Measurements from ENCODE around the gene HES2. TPM values are rescaled to one million over a fixed set of nuclear protein-coding genes. Genes with fewer than 3 reads are reported as not detected.
"Not testable (repeated sequence)": the region's sequence is repeated elsewhere in the genome, so short reads cannot be mapped to it uniquely, and the experiment has no call there.

Gene HES2
- total RNA-seq, 1 donor from 2014 or later, result 0.10 TPM

DNA sequence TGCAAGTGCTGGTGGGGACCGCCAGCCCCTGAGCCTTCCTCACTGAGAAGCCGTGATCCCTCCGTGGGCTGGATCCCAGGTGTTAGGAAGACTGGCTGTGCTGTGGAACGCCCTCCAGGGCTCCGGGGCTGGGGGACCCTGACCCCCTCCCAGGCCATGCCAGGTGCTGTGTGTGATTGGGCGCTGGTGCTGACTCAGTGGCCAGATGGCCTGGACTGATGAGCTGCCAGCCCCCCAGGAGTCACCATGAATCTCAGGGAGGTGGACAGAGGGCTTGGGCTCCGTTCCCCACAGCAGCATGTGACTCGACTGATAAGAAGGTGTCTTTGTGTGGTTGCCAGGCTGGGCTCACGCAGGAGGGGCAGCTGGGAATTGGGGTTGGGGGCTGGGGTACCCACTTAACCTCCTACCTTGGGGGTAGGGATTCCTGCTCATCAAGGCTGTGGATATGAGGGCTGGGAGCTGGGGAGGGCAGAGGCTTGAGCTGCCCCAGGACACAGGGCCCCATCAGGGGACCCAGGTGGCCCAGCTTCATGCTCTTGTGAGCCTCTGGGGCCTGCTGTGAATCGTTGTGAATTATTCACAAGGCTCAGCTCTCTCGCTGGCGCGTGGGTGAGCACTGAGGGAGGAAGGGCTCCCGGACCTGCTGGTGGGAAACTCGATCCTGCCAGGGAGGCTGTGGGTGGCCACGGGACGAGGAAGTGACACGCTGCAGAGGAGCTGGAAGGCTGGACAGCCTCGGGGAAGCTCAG, 10.1 kb upstream of the HES2 start:
- peaks cover 17% of the 10 kb centered on the region for H3K27me3 Mint-ChIP-seq (ENCODE audit: unreplicated experiment)

DNA sequence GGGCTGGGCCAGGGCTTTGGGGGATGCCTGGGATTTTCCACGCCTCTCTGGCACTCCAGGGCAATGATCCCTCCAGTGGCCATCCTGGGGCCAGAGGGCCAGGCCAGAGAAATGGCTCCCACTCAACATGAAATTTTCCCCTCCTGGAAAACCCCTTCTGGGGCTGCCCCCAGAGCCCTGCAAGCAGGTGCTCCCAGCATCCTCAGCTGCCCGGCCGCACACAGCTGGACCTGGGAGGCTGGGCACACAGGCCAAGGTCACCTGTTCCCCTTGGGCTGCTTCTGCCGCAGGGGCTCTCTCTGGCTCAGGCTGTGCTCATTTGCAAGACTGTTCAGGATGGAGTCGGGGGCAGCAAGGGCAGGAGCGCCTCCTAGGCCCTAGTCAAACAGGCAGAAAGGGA, 8.7 kb upstream of the HES2 start:
- peaks cover 21% of the 10 kb centered on the region for H3K27me3 Mint-ChIP-seq (ENCODE audit: unreplicated experiment)
- H3K9me3 Mint-ChIP-seq (ENCODE audit: unreplicated experiment); H3K4me3 Mint-ChIP-seq (ENCODE audit: unreplicated experiment); DNase-seq (ENCODE audit: low spot score); H3K4me1 Mint-ChIP-seq (ENCODE audit: unreplicated experiment); H3K36me3 Mint-ChIP-seq (ENCODE audit: low read depth, unreplicated experiment); H3K27ac Mint-ChIP-seq (ENCODE audit: unreplicated experiment): not testable (repeated sequence)

More for the DNA sequence above, 10.1 kb upstream of the HES2 start:
- DNase-seq (ENCODE audit: low spot score); H3K4me1 Mint-ChIP-seq (ENCODE audit: unreplicated experiment); H3K27ac Mint-ChIP-seq (ENCODE audit: unreplicated experiment); H3K36me3 Mint-ChIP-seq (ENCODE audit: low read depth, unreplicated experiment); H3K4me3 Mint-ChIP-seq (ENCODE audit: unreplicated experiment); H3K9me3 Mint-ChIP-seq (ENCODE audit: unreplicated experiment): not testable (repeated sequence)

DNA sequence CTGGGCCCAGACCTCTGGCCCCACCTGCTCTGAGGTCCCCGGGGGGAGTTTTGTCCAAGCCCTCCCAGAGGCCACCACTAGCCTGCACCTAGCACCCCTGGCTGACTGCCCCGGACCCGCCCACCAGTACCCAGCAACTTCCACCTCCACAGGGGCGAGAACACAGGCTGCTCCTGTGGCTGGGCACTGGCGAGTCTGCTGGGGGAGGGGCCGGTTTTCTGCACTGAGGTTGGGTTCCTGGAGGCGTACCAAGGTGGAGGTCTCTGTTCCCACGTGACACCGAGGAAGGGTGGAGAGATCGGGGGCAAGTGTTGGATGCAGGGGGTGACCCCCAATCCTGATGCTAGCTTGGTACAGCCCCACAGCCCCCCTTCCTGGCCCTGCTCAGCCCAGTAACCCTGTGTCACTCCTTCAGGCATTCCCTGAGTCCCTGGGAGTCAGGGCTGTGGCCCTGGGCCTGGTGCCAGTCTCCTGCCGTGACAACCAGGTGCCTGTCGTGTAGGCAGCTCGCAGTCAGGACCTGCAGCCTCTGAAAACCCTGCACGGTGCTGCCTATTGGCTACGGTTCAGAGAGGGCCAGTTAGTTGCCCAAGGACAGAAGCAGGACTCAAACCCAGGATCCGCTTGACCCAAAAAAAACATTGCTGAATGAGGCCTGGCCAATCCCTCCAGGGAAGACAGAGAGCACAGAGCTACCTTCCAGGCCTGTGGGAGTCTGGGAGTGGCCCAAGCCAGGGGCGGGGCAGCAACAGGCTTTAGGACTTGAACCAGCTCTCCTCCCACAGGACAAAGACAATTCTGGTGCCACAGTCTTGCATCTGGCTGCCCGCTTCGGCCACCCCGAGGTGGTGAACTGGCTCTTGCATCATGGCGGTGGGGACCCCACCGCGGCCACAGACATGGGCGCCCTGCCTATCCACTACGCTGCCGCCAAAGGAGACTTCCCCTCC, 8.0 kb upstream of the HES2 start:
- TF ChIP-seq, protein P1, sequence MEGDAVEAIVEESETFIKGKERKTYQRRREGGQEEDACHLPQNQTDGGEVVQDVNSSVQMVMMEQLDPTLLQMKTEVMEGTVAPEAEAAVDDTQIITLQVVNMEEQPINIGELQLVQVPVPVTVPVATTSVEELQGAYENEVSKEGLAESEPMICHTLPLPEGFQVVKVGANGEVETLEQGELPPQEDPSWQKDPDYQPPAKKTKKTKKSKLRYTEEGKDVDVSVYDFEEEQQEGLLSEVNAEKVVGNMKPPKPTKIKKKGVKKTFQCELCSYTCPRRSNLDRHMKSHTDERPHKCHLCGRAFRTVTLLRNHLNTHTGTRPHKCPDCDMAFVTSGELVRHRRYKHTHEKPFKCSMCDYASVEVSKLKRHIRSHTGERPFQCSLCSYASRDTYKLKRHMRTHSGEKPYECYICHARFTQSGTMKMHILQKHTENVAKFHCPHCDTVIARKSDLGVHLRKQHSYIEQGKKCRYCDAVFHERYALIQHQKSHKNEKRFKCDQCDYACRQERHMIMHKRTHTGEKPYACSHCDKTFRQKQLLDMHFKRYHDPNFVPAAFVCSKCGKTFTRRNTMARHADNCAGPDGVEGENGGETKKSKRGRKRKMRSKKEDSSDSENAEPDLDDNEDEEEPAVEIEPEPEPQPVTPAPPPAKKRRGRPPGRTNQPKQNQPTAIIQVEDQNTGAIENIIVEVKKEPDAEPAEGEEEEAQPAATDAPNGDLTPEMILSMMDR (IDR thresholded peaks at IDR 0.05; ENCODE audit: unreplicated experiment), result no peak
- DNase-seq (ENCODE audit: low spot score), result no peak
- H3K27ac Mint-ChIP-seq (ENCODE audit: unreplicated experiment), result no peak overlapping the region
- no peak overlapping the region for H3K4me3 Mint-ChIP-seq (ENCODE audit: unreplicated experiment)
- H3K9me3 Mint-ChIP-seq (ENCODE audit: unreplicated experiment), result no peaks in the 10 kb centered on the region
- peaks cover 21% of the 10 kb centered on the region for H3K27me3 Mint-ChIP-seq (ENCODE audit: unreplicated experiment)
- H3K36me3 Mint-ChIP-seq (ENCODE audit: low read depth, unreplicated experiment), result no peaks in the 10 kb centered on the region
- H3K4me1 Mint-ChIP-seq (ENCODE audit: unreplicated experiment), result no peaks in the 10 kb centered on the region

DNA sequence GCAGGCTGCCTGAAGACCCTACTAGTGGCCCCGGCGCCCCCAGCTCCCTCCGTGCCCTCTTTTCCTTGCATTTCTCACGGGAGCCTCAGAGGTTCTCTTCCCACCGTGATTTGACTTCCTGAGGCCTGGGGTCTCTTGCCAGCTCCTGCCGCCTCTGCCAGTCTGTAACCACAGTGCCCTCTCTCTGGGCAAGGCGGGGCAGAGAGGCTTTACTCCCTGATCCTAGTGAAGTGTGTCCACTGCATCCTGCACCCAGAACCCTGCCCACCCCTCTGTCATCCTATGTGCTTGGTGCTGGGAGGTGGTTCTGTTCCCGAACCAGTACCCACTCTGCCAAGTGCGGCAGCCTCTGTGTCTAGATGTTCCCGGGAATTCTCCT, 7.2 kb upstream of the HES2 start:
- TF ChIP-seq, protein P1 (IDR thresholded peaks at IDR 0.05; ENCODE audit: unreplicated experiment), result no peak

DNA sequence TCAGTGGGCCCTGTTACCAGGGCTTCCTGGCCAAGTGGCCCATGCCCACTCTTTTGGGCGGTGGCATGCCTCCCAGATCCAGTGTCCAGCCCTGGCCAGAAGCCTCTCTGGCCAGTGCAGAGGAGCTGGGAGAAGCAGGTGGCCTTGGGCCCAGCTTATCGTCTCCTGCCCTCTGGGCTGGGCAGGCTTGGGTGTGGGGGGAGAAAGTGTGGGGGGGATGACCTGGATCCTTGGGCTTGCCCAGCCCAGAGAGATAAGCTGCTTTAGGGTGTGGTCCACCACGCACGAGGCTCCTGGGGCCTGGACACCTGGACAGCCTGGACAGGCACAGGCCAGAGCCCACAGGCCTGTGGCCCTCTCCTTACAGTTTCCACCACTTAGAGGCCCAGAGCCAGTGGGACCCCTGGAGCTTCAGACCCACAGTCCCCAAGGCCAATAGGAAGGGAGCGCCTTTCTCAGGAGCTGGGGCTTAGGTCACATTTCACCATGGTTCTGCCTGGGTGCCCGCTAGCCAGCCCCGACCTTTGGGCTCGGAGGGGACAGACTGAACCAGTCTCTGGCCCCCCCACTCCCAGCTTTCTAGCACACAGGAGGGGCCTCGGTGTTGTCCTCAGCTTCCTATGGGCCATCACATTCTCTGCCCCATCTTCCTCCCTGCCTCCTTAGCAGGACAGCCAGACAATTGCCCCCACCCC, 6.7 kb upstream of the HES2 start:
- H3K4me3 Mint-ChIP-seq (ENCODE audit: unreplicated experiment), result no peak overlapping the region
- H3K27me3 Mint-ChIP-seq (ENCODE audit: unreplicated experiment), result peaks cover 27% of the 10 kb centered on the region
- TF ChIP-seq, protein P1 (IDR thresholded peaks at IDR 0.05; ENCODE audit: unreplicated experiment), result no peak
- no peaks in the 10 kb centered on the region for H3K4me1 Mint-ChIP-seq (ENCODE audit: unreplicated experiment)
- H3K36me3 Mint-ChIP-seq (ENCODE audit: low read depth, unreplicated experiment), result no peaks in the 10 kb centered on the region
- H3K27ac Mint-ChIP-seq (ENCODE audit: unreplicated experiment), result no peak overlapping the region
- no peaks in the 10 kb centered on the region for H3K9me3 Mint-ChIP-seq (ENCODE audit: unreplicated experiment)
- DNase-seq (ENCODE audit: low spot score), result no peak

More for the DNA sequence above, 7.2 kb upstream of the HES2 start:
- Mint-ChIP-seq H3K27ac (ENCODE audit: unreplicated experiment) (no peak overlapping the region), H3K27me3 (ENCODE audit: unreplicated experiment) (peaks cover 21% of the 10 kb centered on the region), H3K4me1 (ENCODE audit: unreplicated experiment) (no peaks in the 10 kb centered on the region), H3K36me3 (ENCODE audit: low read depth, unreplicated experiment) (no peaks in the 10 kb centered on the region), H3K9me3 (ENCODE audit: unreplicated experiment) (no peaks in the 10 kb centered on the region), H3K4me3 (ENCODE audit: unreplicated experiment) (no peak overlapping the region)
- no peak for DNase-seq (ENCODE audit: low spot score)

All from endothelial cell (in vitro differentiated cells).